K562 (cell line): ENCODE measurements around the gene DDX51. TPM values are rescaled to one million over a fixed set of nuclear protein-coding genes. Genes with fewer than 3 reads are reported as not detected.

Experiments used
- ATAC-seq: fragments of 200-7000 bp; cut with Tn5 transposase; 3 replicates; pipeline ENCODE4 v1.9.1; 2020; ENCODE audit warnings: moderate library complexity
- BruUV-seq: library from RNA; stranded (reverse); fragments of 400-500 nt; replicated peaks from 2 replicates; lab custom pipeline; 2021; lab: Mats Ljungman, UMichigan
- CTCF ChIA-PET: fragments of 300-600 bp; formaldehyde crosslinking; extraction: SDS; loops from one replicate; lab custom pipeline; 2021; ENCODE audit warnings: low intra/inter-chr PET ratio; lab: Yijun Ruan, JAX
- POLR2A ChIA-PET: fragments of 300-600, 350-650 bp; sonication (Branson Sonifier 250); formaldehyde crosslinking; extraction: SDS; loops from one replicate; lab custom pipeline; 2021; ENCODE audit warnings: antibody characterized with exemption, inconsistent platforms; lab: Yijun Ruan, JAX
- DNase-seq, 4 experiments: peaks; one replicate each; pipeline versions ENCODE4 v3.0.0 to v3.0.0-alpha.2; 2011 to 2018; ENCODE audit warnings: low spot score in 3 of 4, mixed read lengths in 3 of 4; ENCODE audit errors: extremely low read depth in 1 of 4
- FAIRE-seq: peaks from 2 replicates; lab custom pipeline; 2011; peaks lifted over from hg19 to GRCh38; lab: Jason Lieb, UNC
- H2AFZ ChIP-seq: 2 replicates; pipeline ENCODE4 v1.6.0; 2011; ENCODE audit warnings: low read depth, low read length, control low read depth, inconsistent platforms
- H3K27ac ChIP-seq: fragments of 200-600 bp; 3 replicates; pipeline ENCODE4 v1.8.0; 2011; ENCODE audit warnings: low read depth, mild to moderate bottlenecking, control low read depth, inconsistent platforms, low read length, moderate library complexity, mixed read lengths; ENCODE audit errors: extremely low read depth
- H3K27me3 ChIP-seq, 2 experiments: fragments of 300-600 bp in 1 of 2; 2 replicates in 1 of 2; 3 replicates in 1 of 2; pipeline versions ENCODE4 v1.6.0 to v1.8.0; 2011; ENCODE audit warnings: inconsistent platforms in 2 of 2, low read length in 2 of 2, mild to moderate bottlenecking in 1 of 2, mixed read lengths in 1 of 2, moderate library complexity in 1 of 2; ENCODE audit not compliant: control insufficient read depth in 2 of 2, insufficient read depth in 2 of 2
- H3K36me3 ChIP-seq: fragments of 300-600 bp; 3 replicates; pipeline ENCODE4 v1.8.0; 2011; ENCODE audit warnings: mild to moderate bottlenecking, low read length, inconsistent platforms; ENCODE audit not compliant: control insufficient read depth, insufficient read depth
- H3K4me1 ChIP-seq, 2 experiments: fragments of 200-600 bp in 1 of 2; replicated peaks in 1 of 2; 2 replicates in 1 of 2; 3 replicates in 1 of 2; pipeline versions ENCODE4 v1.5.1 to v1.8.0; 2011; ENCODE audit warnings: inconsistent platforms in 2 of 2, low read length in 2 of 2, mild to moderate bottlenecking in 1 of 2, mixed read lengths in 1 of 2, moderate library complexity in 1 of 2; ENCODE audit not compliant: control insufficient read depth in 2 of 2, insufficient read depth in 2 of 2
- H3K4me2 ChIP-seq: 2 replicates; pipeline ENCODE4 v1.6.1; 2011; ENCODE audit warnings: low read length, control low read depth, inconsistent platforms, mixed read lengths; ENCODE audit not compliant: insufficient read depth
- H3K4me3 ChIP-seq: fragments of 200-600 bp; sonication (generic), shearing (Covaris generic); 2 replicates; pipeline ENCODE4 v1.5.1; 2016; ENCODE audit warnings: control low read depth, inconsistent platforms
- H3K79me2 ChIP-seq: fragments of 200-600 bp; 3 replicates; pipeline ENCODE4 v1.8.0; 2011; ENCODE audit warnings: low read length, inconsistent platforms; ENCODE audit not compliant: control insufficient read depth, insufficient read depth
- H3K9ac ChIP-seq, 2 experiments: 2 replicates each; pipeline versions ENCODE4 v1.6.0 to v1.6.1; 2011; ENCODE audit warnings: low read depth in 2 of 2, low read length in 2 of 2, control low read depth in 1 of 2, inconsistent platforms in 1 of 2, mild to moderate bottlenecking in 1 of 2, mixed read lengths in 1 of 2; ENCODE audit not compliant: insufficient read depth in 1 of 2
- H3K9me1 ChIP-seq: one replicate; pipeline ENCODE4 v1.6.0; 2011; ENCODE audit warnings: inconsistent platforms, mild to moderate bottlenecking, low read length, moderate library complexity; ENCODE audit not compliant: control insufficient read depth, insufficient read depth
- H3K9me3 ChIP-seq: replicated peaks from 2 replicates; pipeline ENCODE4 v1.5.1; 2011; ENCODE audit warnings: low read depth, low read length, inconsistent platforms; ENCODE audit not compliant: control insufficient read depth, insufficient read depth
- H4K20me1 ChIP-seq: replicated peaks from 2 replicates; pipeline ENCODE4 v1.6.1; 2011; ENCODE audit warnings: low read length, inconsistent platforms, mixed read lengths; ENCODE audit not compliant: control insufficient read depth, insufficient read depth
- ARHGAP35 ChIP-seq: fragments of 450-650 bp; IDR thresholded peaks from 2 replicates; pipeline ENCODE4 v1.6.1; 2018; ENCODE audit not compliant: partially characterized antibody
- EGR1 ChIP-seq: fragments of 450-650 bp; conservative IDR thresholded peaks from 2 replicates; pipeline ENCODE4 v1.6.1; 2017; ENCODE audit warnings: mild to moderate bottlenecking
- GABPA ChIP-seq: fragments of 200-800 bp; sonication (Bioruptor generic); conservative IDR thresholded peaks from 2 replicates; pipeline ENCODE4 v1.6.1; 2016; ENCODE audit warnings: low read depth, missing genetic modification characterization, missing compliant biosample characterization
- JUN ChIP-seq, 2 experiments: sonication (generic) in 1 of 2; formaldehyde crosslinking in 1 of 2; IDR thresholded peaks; 2 replicates each; pipeline versions ENCODE4 v1.6.1 to v1.8.0; 2012 to 2022; ENCODE audit warnings: borderline replicate concordance in 2 of 2, mild to moderate bottlenecking in 2 of 2, improper control_type of control experiment in 1 of 2, low read depth in 1 of 2, low read length in 1 of 2, missing genetic modification reagents in 1 of 2
- MEIS2 ChIP-seq: fragments of 450-650 bp; IDR thresholded peaks from 2 replicates; pipeline ENCODE4 v1.6.1; 2014; ENCODE audit warnings: mild to moderate bottlenecking; ENCODE audit not compliant: partially characterized antibody
- YBX1 ChIP-seq: fragments of 450-650 bp; IDR thresholded peaks from 2 replicates; pipeline ENCODE4 v1.7.1; 2016; ENCODE audit warnings: mild to moderate bottlenecking
- WGBS: fragments of 100-300 bp; shearing (Covaris generic); methylation state at CpG from one replicate; pipeline ENCODE4 v1.1.6; 2016; ENCODE audit warnings: low coverage, mixed read lengths; ENCODE audit not compliant: insufficient coverage; ENCODE audit errors: missing lambda C conversion rate; 5-methylcytosine and 5-hydroxymethylcytosine counted together
- in situ Hi-C: fragments of 300-500 bp; cut with MboI; formaldehyde crosslinking; loops from 4 replicates; pipeline ENCODE4 v1.15.0; 2018; ENCODE audit warnings: inconsistent platforms, mixed read lengths
- intact Hi-C: fragments of 100-400 bp; cut with micrococcal nuclease; formaldehyde crosslinking; loops from 2 replicates; pipeline ENCODE4 v1.14.2; 2022
- polyA plus RNA-seq, 8 experiments: library from polyadenylated mRNA; depleted of rRNA in 4 of 8; stranded (reverse) in 5 of 8; unstranded in 3 of 8; fragments of >200 nt; fragmentation: Nextera tagmentation in 2 of 8; fragmentation: Illumina TruSeq in 1 of 8; extraction: Ambion mirVana in 2 of 8; extraction: Trizol in 1 of 8; gene quantifications; 2 replicates each; pipeline versions ENCODE4 v1.2.1 to v1.2.3, GENCODE V29; 2011 to 2014; ENCODE audit warnings: inconsistent platforms in 1 of 8, missing spikeins in 1 of 8
- total RNA-seq, 7 experiments: library from RNA; depleted of rRNA in 6 of 7; stranded (reverse); fragments of >200 nt in 6 of 7; fragmentation: Illumina TruSeq in 2 of 7; extraction: Trizol in 2 of 7; gene quantifications; 2 replicates each; pipeline versions ENCODE4 v1.2.1 to v1.2.3, GENCODE V29; 2011 to 2021; ENCODE audit warnings: low replicate concordance in 1 of 7
- TF ChIP-seq, protein P1 (sequence below), 2 experiments: IDR thresholded peaks in 1 of 2; conservative IDR thresholded peaks in 1 of 2; 2 replicates each; pipeline ENCODE4 v1.6.1; 2016; ENCODE audit warnings: low read depth in 2 of 2, mild to moderate bottlenecking in 1 of 2, missing compliant biosample characterization in 1 of 2, missing genetic modification characterization in 1 of 2, moderate library complexity in 1 of 2
- TF ChIP-seq, protein P2 (sequence below): fragments of 450-650 bp; IDR thresholded peaks from 2 replicates; pipeline ENCODE4 v1.6.1; 2016

The DDX51 gene
- total and polyA plus RNA-seq, 9 of the 15 experiments (the other 6 are each of a cell fraction or from before 2014, with no cell fraction given) = 1.1 to 35.9 (median 12.4) TPM

DNA sequence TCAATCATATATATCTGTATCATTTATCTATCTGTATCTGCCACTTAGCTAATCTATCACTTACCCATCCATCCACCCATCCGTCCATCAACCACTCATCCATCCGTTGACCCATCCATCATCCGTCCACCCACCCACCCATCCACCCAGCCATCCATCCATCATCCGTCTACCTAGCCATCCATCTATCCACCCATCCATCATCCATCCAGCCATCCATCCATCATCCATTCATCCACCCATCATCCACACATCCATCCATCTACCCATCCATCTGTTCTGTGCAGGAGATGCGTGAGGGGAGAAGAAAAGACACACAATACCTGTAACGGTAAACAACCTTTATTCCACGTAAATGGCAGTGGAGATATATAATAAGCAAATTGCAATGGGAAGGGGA, 20.3 kb upstream of the DDX51 start:
- H3K4me2 ChIP-seq = no peak overlapping the region
- H3K79me2 ChIP-seq = no peaks in the 10 kb centered on the region
- POLR2A ChIA-PET = no interaction called here
- peak; percentile 6 for FAIRE-seq
- DNase-seq = no peak
- in situ Hi-C loops (no loop called here), intact Hi-C loops (no loop called here)
- TF ChIP-seq EGR1 = peak; percentile 46
- no peak for TF ChIP-seq GABPA
- TF ChIP-seq, protein P1, sequence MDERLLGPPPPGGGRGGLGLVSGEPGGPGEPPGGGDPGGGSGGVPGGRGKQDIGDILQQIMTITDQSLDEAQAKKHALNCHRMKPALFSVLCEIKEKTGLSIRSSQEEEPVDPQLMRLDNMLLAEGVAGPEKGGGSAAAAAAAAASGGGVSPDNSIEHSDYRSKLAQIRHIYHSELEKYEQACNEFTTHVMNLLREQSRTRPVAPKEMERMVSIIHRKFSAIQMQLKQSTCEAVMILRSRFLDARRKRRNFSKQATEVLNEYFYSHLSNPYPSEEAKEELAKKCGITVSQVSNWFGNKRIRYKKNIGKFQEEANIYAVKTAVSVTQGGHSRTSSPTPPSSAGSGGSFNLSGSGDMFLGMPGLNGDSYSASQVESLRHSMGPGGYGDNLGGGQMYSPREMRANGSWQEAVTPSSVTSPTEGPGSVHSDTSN (CRISPR knock-in tag; IDR thresholded peaks at IDR 0.05; ENCODE audit: low read depth) = no peak
- TF ChIP-seq, protein P1 (tag; conservative IDR thresholded peaks at IDR 0.05; ENCODE audit: low read depth) = peak; percentile 87
- TF ChIP-seq JUN (IDR thresholded peaks at IDR 0.05; ENCODE audit: borderline replicate concordance, low read depth, low read length) = no peak
- TF ChIP-seq JUN (CRISPR knock-in tag; IDR thresholded peaks at IDR 0.05; ENCODE audit: borderline replicate concordance) = no peak
- peak; percentile 95 for TF ChIP-seq ARHGAP35
- TF ChIP-seq, protein P2, sequence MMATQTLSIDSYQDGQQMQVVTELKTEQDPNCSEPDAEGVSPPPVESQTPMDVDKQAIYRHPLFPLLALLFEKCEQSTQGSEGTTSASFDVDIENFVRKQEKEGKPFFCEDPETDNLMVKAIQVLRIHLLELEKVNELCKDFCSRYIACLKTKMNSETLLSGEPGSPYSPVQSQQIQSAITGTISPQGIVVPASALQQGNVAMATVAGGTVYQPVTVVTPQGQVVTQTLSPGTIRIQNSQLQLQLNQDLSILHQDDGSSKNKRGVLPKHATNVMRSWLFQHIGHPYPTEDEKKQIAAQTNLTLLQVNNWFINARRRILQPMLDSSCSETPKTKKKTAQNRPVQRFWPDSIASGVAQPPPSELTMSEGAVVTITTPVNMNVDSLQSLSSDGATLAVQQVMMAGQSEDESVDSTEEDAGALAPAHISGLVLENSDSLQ = peak; percentile 86
- peak; percentile 54; the same call in 1 of the 2 replicates for TF ChIP-seq YBX1
- TF ChIP-seq MEIS2 = peak; percentile 73
- no peak for ATAC-seq
- no peak overlapping the region for H2AFZ ChIP-seq
- no peak overlapping the region for H3K4me3 ChIP-seq
- H3K4me1 ChIP-seq = peaks cover 0 to 45% of the 10 kb centered on the region in 2 experiments; a peak in 4 of 5 replicates
- peaks cover 0 to under 1% of the 10 kb centered on the region in 2 experiments; a peak in 1 of 5 replicates for H3K27me3 ChIP-seq
- CTCF ChIA-PET = interaction anchor here (0.6 kb wide), 1 partner anchor 216 kb away, joined by 3 read pairs; no protein-coding TSS in a partner anchor
- no peaks in the 10 kb centered on the region for H3K9me3 ChIP-seq
- BruUV-seq = no TSS peak
- no peak overlapping the region for H3K27ac ChIP-seq
- no peaks in the 10 kb centered on the region for H4K20me1 ChIP-seq
- no peaks in the 10 kb centered on the region for H3K36me3 ChIP-seq
- WGBS = 23% methylated on average over 6 of the region's 7 CpGs
- no peak overlapping the region for H3K9ac ChIP-seq
- H3K9me1 ChIP-seq = no peaks in the 10 kb centered on the region
